ENCODE data around the gene TBC1D22B.

DNA sequence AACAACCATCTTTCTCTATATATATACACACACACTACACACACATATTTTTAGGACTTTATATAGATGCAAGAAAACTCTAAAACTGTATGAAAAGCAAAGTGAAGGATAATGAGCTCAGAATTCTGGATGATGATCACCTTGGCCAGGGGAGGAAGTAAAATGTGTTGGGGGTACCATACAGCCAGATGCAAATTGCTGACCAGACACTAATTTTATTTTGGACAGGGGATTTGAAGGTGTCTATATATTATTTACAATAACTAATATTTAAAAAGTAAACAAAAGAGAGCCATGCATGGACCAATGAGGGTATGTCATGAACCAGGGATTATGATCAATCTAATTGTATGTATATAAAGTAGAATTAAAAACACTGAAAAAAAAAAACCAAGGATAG is 19.8 kb upstream of the TBC1D22B start:
- no peak for TF ChIP-seq TBP (CRISPR knock-in tag; IDR thresholded peaks at IDR 0.05)
- TF ChIP-seq EZH2 (conservative IDR thresholded peaks at IDR 0.05; ENCODE audit: low read depth, low read length), result no peak
- TF ChIP-seq POLR2A (IDR thresholded peaks at IDR 0.05; ENCODE audit: insufficient read depth in 1 of 2, low read depth in 2 of 2, low read length in 2 of 2), result no peak
- no peak for TF ChIP-seq TGIF2 (CRISPR knock-in tag; IDR thresholded peaks at IDR 0.05)
- TF ChIP-seq, protein P1, sequence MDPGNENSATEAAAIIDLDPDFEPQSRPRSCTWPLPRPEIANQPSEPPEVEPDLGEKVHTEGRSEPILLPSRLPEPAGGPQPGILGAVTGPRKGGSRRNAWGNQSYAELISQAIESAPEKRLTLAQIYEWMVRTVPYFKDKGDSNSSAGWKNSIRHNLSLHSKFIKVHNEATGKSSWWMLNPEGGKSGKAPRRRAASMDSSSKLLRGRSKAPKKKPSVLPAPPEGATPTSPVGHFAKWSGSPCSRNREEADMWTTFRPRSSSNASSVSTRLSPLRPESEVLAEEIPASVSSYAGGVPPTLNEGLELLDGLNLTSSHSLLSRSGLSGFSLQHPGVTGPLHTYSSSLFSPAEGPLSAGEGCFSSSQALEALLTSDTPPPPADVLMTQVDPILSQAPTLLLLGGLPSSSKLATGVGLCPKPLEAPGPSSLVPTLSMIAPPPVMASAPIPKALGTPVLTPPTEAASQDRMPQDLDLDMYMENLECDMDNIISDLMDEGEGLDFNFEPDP (CRISPR knock-in tag; conservative IDR thresholded peaks at IDR 0.05), result no peak
- no peak for TF ChIP-seq CREB1 (IDR thresholded peaks at IDR 0.05)
- TF ChIP-seq CREB1 (CRISPR knock-in tag; IDR thresholded peaks at IDR 0.05), result no peak
- TF ChIP-seq, protein P2, sequence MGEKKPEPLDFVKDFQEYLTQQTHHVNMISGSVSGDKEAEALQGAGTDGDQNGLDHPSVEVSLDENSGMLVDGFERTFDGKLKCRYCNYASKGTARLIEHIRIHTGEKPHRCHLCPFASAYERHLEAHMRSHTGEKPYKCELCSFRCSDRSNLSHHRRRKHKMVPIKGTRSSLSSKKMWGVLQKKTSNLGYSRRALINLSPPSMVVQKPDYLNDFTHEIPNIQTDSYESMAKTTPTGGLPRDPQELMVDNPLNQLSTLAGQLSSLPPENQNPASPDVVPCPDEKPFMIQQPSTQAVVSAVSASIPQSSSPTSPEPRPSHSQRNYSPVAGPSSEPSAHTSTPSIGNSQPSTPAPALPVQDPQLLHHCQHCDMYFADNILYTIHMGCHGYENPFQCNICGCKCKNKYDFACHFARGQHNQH (CRISPR knock-in tag; IDR thresholded peaks at IDR 0.05), result no peak
- TF ChIP-seq, protein P3, sequence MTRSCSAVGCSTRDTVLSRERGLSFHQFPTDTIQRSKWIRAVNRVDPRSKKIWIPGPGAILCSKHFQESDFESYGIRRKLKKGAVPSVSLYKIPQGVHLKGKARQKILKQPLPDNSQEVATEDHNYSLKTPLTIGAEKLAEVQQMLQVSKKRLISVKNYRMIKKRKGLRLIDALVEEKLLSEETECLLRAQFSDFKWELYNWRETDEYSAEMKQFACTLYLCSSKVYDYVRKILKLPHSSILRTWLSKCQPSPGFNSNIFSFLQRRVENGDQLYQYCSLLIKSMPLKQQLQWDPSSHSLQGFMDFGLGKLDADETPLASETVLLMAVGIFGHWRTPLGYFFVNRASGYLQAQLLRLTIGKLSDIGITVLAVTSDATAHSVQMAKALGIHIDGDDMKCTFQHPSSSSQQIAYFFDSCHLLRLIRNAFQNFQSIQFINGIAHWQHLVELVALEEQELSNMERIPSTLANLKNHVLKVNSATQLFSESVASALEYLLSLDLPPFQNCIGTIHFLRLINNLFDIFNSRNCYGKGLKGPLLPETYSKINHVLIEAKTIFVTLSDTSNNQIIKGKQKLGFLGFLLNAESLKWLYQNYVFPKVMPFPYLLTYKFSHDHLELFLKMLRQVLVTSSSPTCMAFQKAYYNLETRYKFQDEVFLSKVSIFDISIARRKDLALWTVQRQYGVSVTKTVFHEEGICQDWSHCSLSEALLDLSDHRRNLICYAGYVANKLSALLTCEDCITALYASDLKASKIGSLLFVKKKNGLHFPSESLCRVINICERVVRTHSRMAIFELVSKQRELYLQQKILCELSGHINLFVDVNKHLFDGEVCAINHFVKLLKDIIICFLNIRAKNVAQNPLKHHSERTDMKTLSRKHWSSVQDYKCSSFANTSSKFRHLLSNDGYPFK (CRISPR knock-in tag; IDR thresholded peaks at IDR 0.05; ENCODE audit: borderline replicate concordance), result no peak
- TF ChIP-seq POLR2AphosphoS5 (IDR thresholded peaks at IDR 0.05; ENCODE audit: low read depth, low read length), result no peak
- TF ChIP-seq, protein P4, sequence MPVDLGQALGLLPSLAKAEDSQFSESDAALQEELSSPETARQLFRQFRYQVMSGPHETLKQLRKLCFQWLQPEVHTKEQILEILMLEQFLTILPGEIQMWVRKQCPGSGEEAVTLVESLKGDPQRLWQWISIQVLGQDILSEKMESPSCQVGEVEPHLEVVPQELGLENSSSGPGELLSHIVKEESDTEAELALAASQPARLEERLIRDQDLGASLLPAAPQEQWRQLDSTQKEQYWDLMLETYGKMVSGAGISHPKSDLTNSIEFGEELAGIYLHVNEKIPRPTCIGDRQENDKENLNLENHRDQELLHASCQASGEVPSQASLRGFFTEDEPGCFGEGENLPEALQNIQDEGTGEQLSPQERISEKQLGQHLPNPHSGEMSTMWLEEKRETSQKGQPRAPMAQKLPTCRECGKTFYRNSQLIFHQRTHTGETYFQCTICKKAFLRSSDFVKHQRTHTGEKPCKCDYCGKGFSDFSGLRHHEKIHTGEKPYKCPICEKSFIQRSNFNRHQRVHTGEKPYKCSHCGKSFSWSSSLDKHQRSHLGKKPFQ (CRISPR knock-in tag; IDR thresholded peaks at IDR 0.05; ENCODE audit: insufficient replicate concordance), result no peak
- no peak for TF ChIP-seq GLI4 (CRISPR knock-in tag; IDR thresholded peaks at IDR 0.05; ENCODE audit: borderline replicate concordance)
- TF ChIP-seq, protein P5, sequence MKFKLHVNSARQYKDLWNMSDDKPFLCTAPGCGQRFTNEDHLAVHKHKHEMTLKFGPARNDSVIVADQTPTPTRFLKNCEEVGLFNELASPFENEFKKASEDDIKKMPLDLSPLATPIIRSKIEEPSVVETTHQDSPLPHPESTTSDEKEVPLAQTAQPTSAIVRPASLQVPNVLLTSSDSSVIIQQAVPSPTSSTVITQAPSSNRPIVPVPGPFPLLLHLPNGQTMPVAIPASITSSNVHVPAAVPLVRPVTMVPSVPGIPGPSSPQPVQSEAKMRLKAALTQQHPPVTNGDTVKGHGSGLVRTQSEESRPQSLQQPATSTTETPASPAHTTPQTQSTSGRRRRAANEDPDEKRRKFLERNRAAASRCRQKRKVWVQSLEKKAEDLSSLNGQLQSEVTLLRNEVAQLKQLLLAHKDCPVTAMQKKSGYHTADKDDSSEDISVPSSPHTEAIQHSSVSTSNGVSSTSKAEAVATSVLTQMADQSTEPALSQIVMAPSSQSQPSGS (CRISPR knock-in tag; IDR thresholded peaks at IDR 0.05), result no peak

All from HepG2 (cell line).